ENCODE data around the gene PRKACA. TPM values are rescaled to one million over a fixed set of nuclear protein-coding genes. Genes with fewer than 3 reads are reported as not detected.
"Not testable (repeated sequence)": the region's sequence is repeated elsewhere in the genome, so short reads cannot be mapped to it uniquely, and the experiment has no call there.

Gene PRKACA
- total RNA-seq, 2 donors from 2014 or later, result 144 to 185 TPM

DNA sequence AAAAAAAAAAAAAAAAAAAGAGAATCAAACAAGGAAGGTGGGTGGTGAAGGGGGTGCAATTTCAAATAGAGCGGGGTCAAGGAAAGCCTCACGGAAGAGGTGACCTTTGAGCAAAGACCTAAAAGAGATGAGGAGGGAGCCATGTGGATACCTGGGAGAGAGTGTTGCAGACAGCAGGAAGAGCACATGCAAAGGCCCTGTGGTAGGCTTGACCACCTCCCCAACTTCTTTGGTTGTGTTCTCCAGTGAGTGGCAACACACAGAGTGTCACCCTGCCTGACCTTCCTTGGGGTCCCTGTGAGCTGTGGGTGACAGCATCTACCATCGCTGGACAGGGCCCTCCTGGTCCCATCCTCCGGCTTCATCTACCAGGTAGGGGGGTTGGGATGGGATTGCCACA is 67.0 kb downstream of the PRKACA start:
- TF ChIP-seq CTCF (IDR thresholded peaks at IDR 0.05), result no peak
- Histone ChIP-seq H3K4me1 (no peaks in the 10 kb centered on the region), H3K4me3 (no peak overlapping the region), H3K36me3 (no peaks in the 10 kb centered on the region), H3K9me3 (no peaks in the 10 kb centered on the region), H3K27me3 (no peaks in the 10 kb centered on the region), H3K27ac (no peak overlapping the region)
- DNase-seq (ENCODE audit: low spot score), result no peak

GRCh38 chr19:14048443-14049153 is 69.0 kb downstream of the PRKACA start:
- H3K36me3 ChIP-seq, result no peaks in the 10 kb centered on the region

GRCh38 chr19:14047866-14048265 is 69.7 kb downstream of the PRKACA start:
- not testable (repeated sequence) for H3K4me3 ChIP-seq; H3K4me1 ChIP-seq; H3K9me3 ChIP-seq; H3K36me3 ChIP-seq; H3K27me3 ChIP-seq; H3K27ac ChIP-seq; DNase-seq (ENCODE audit: low spot score)

More at GRCh38 chr19:14048443-14049153, 69.0 kb downstream of the PRKACA start:
- peak; percentile 62 to 79 for TF ChIP-seq CTCF (IDR thresholded peaks at IDR 0.05)
- Histone ChIP-seq H3K9me3 (no peaks in the 10 kb centered on the region), H3K27me3 (no peaks in the 10 kb centered on the region), H3K4me3 (no peak overlapping the region), H3K27ac (no peak overlapping the region), H3K4me1 (no peaks in the 10 kb centered on the region)
- no peak for DNase-seq (ENCODE audit: low spot score)

GRCh38 chr19:14042659-14043608 is 74.6 kb downstream of the PRKACA start:
- not testable (repeated sequence) for H3K36me3 ChIP-seq, H3K27me3 ChIP-seq, H3K4me3 ChIP-seq, H3K9me3 ChIP-seq
- peak; percentile 72 for DNase-seq (ENCODE audit: low spot score)
- H3K4me1 ChIP-seq, result peaks cover 0 to 13% of the 10 kb centered on the region in 2 donors
- H3K27ac ChIP-seq, result peak overlapping the region in 1 of 2 donors; percentile 46
- TF ChIP-seq CTCF (IDR thresholded peaks at IDR 0.05), result peak in 1 of 2 donors; percentile 68

Other genes with a start within 250 kb of the PRKACA start
- gene NANOS3, start 240.6 kb downstream of the PRKACA start, total RNA-seq, result not detected
- under 1 TPM; 0.28 to 0.70 TPM for gene BRME1, start 211.6 kb downstream of the PRKACA start, total RNA-seq
- gene CC2D1A, start 211.6 kb downstream of the PRKACA start, total RNA-seq, result 10 to 100 TPM; 16.1 to 22.6 TPM
- gene PODNL1, start 179.3 kb downstream of the PRKACA start, total RNA-seq, result 1 to 10 TPM in 1 of 2 donors, under 1 TPM in 1; 0.47 to 1.1 TPM
- gene DCAF15, start 165.3 kb downstream of the PRKACA start, total RNA-seq, result 10 to 100 TPM; 10.6 to 12.2 TPM
- gene RFX1, start 111.4 kb downstream of the PRKACA start, total RNA-seq, result 1 to 10 TPM; 3.2 to 5.2 TPM
- gene RLN3, start 89.6 kb downstream of the PRKACA start, total RNA-seq, result not detected
- 1 to 10 TPM; 3.5 to 3.7 TPM for gene IL27RA, start 86.0 kb downstream of the PRKACA start, total RNA-seq
- under 1 TPM; 0.28 to 0.37 TPM for gene PALM3, start 55.7 kb downstream of the PRKACA start, total RNA-seq
- gene MISP3, start 45.0 kb downstream of the PRKACA start, total RNA-seq, result 10 to 100 TPM in 1 of 2 donors, 1 to 10 TPM in 1; 8.7 to 12.1 TPM
- gene C19orf67, start 32.0 kb downstream of the PRKACA start, total RNA-seq, result not detected
- 10 to 100 TPM; 20.2 to 38.2 TPM for gene SAMD1, start 27.0 kb downstream of the PRKACA start, total RNA-seq
- 1 to 10 TPM in 1 of 2 donors, under 1 TPM in 1; 0.43 to 1.4 TPM for gene ASF1B, start 18.8 kb upstream of the PRKACA start, total RNA-seq
- 10 to 100 TPM; 21.0 to 31.2 TPM for gene ADGRL1, start 88.4 kb upstream of the PRKACA start, total RNA-seq